Measurements from ENCODE around the gene TMEM176B. TPM values are rescaled to one million over a fixed set of nuclear protein-coding genes. Genes with fewer than 3 reads are reported as not detected.

TMEM176B gene
- polyA plus RNA-seq, result 10 to 100 TPM in 2 of 3 donors, 1 to 10 TPM in 1; 9.1 to 56.5 (median 43.7) TPM

DNA sequence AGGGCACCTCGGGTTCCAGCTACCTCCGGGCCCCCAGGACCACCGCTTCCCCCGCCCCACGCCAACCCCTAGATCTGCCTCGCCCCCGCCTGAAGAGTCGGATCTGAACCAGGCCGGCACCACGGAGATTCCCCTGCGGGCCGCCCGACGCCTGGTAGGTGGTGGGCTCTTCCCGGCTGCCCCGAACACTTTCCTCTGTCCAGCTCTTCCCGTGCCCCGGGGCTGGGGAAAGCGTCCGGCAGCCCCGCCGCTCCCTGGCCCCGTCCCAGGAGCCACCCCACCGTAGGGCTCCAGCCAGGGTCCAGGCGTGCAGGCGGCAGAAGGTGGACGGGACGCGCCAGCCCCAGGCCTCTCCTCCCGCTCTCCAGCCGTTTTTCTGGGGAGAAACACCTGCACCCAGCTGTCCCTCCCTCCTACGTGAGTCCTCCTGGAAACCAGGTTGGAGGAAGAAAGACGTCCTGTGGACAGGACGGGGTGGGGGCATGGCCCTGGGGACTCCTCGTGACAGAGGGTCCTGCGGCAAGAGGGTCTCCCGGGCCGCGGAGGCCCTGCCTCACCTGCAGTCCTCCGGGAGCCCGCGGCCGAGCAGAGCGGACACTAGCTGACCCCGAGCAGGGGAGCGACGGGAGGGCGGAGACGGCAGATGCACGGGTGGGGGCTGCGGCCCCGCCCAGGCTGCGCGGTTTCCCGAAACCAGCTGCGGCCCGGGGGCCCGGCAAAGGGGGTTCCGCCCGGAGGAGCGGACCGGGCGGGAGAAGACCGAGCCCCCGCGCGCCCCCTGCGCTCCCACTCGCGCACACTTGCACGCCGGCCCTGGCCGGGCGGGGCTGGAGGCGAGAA lies at the start of gene TMEM176B:
Gene TMEM176B, minus strand, starts transcription at position 624 of the 840 bp plus-strand sequence. CDS start 3,795 bp downstream, outside the sequence.
- H3K27ac ChIP-seq (ENCODE audit: low read depth, low read length), result no peak within 1 kb of the TSS
- 6 to 12% (median 8%) methylated on average over 58 to 75 of the region's 75 CpGs for WGBS, 3 donors

DNA sequence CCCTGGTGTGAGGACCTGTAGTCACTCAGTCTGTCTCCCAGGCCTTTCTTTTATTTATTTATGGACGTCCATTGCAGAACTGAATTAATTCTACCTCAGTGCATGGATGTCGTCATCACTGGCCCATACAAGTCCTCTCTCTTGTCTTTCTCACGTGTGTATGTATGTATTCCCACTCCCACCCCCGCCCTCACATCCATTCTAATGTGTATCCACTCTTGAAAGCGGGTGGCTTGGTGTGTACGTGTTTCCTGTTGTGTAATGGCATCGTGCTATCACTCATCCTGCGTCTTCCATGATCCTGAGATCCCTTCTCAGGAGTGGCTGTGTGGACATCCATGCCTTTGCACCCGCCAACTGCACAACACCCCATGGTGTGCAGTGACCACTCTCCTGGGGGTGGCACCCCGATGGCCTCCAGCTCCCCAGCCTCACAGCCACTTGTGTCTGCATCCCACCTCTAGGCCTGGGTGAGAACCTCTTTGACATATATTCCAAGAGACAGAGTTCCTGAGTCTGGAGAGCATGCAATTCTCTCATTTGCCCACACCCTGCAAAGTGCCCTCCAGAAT lies 49.1 kb upstream of the TMEM176B start:
- 75 to 83% (median 79%) methylated on average over 10 of the region's 10 CpGs for WGBS, 3 donors
- no peak overlapping the region for H3K27ac ChIP-seq (ENCODE audit: low read depth, low read length)

DNA sequence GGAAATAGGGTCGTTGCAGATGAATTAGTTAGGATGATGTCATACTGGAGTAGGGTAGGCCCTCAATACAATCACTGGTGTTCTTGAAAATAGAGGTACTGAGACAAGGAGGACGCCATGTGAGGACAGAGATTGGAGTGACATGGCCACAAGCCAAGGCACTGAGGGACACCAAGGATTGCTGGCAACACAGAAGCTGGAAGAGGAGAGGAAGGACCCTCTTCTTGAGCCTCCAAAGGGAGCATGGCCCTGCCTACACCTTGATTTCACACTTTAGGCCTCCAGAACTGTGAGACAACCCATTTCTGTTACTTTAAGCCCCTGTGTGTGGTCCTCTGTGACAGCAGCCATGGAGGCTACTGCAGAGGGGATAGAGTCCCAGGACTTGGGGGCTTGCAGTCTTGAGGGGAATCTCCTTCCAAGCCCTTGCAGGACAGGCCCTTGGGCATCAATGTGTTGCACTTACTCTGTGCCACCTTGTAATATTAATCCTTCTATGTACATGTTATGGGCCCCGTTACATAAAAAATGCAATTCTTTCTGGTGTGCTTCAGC lies 48.5 kb upstream of the TMEM176B start:
- WGBS, 3 donors, result 77 to 85% (median 83%) methylated on average over 3 of the region's 3 CpGs
- no peak overlapping the region for H3K27ac ChIP-seq (ENCODE audit: low read depth, low read length)

DNA sequence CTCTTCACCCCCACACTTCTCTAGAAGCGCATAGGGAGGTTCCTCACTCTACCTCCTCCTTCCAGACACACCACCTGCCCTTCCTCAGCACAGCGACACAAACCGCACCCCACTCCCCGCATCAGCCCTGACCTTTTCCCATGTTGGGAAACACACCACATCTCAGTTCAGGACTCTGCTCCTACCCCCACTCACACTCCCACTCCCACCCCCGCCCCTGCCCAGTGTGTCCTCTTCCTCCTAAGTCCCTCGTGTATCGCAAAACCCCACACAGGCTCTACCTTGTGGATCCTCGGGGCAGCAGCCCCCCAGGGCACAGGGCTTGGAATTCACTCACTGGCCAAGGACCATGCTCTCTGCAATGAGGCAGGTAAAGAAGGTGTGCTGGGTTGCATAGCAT lies 47.9 kb upstream of the TMEM176B start:
- no peak overlapping the region for H3K27ac ChIP-seq (ENCODE audit: low read depth, low read length)
- 89 to 92% (median 91%) methylated on average over 8 of the region's 8 CpGs for WGBS, 3 donors

DNA sequence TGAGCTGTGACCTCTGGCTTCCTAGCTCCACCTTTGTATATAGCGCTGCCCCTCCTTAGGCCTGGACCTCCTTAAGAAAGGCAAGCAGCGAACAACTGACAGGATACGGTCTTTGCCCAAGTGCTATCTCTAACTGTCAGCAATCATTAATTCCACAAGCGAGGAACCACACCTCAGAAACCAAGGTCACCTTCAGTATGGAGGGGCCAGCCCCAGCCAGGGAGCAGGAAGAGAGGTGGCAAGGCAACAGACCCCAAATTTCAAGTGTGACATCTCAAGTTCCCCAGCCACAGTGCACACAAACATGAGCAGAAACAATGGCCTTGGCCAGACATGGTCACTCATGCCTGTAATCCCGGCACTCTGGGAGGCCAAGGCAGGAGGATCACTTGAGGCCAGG lies 47.4 kb upstream of the TMEM176B start:
- 76 to 99% (median 93%) methylated on average over 5 of the region's 5 CpGs for whole genome bisulfite sequencing, 3 donors
- no peak overlapping the region for H3K27ac ChIP-seq (ENCODE audit: low read depth, low read length)

DNA sequence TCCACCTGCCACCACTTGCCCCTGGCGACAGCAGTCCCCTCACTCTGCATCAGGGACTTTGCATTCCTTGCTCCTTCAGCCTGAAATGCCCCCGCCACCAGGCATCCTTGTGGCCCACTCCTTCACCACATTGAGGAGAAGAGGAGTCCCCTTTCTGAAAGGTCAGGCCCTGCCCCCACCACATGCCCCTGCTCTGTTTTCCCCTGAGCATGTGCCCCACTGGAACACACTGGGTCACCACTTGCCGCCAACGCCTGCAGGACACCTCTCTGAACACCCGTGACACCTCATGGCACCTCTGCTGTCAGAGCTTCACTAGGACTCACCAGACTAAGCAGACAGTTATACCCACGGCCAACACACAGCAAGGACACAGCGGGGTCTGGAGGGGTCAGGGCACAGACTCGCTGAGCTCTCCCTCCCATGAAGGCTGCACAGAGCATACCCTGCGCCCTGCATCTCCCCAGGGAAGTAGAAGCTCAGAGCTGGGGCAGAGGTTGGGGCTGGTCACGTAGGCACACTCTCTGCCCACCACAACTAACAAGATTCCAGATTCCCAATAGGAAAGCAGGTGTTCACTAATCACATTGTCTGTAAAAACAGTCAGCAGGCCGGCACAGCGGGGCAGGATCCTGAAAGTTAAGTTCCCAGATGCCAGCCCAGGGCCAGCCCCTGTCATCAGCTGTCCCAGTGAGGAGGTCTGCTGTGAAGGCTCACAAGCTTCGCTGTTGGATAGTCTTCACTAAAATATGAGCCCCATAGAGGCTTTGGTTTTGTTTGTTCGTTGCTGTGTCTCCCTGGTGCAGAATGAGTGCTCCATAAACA lies 46.3 kb upstream of the TMEM176B start:
- no peak overlapping the region for H3K27ac ChIP-seq (ENCODE audit: low read depth, low read length)
- WGBS, 3 donors, result 84 to 92% (median 89%) methylated on average over 14 of the region's 14 CpGs

DNA sequence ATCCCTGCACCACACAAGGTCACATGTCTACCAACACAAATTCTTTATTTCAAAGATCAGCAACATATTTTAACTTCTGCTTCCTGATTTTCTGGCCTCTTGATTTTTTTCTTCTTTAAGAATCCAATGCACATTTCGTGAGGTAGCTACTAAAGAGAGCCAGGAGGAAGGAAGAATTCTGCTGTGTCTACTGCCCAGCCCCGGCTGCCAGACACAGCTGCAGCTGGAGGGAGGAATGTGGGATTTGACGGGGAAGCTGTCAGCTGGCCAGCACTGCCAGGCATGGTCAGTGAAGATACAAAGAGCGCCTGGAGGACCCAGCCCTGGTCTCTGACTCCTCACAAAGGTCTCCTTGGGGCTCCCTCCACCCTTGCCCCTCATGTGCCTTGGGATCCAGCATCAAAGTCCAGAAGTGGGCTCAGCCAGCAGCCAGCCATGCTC lies 45.3 kb upstream of the TMEM176B start:
- WGBS, 3 donors, result 9 to 26% (median 17%) methylated on average over 4 of the region's 4 CpGs
- H3K27ac ChIP-seq (ENCODE audit: low read depth, low read length), result no peak overlapping the region

DNA sequence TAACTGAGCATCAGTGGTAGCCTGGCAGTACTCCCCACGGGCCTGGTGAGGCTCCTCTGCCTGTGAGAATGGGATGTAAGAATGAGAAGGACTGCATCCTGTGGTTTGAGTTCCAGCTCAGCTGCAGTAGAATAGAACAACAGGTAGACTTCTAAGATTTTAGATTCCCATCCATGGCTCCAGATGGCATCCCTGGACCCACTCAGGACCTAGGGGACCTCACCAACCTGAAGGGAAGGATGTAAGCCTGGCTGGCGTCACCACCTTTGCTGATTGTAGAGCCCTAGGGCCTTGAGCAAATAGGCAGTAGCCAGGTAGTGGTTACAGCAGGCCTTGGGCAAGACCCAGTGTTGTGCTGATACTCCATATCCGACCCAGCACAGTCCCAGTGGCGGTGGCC lies 42.6 kb upstream of the TMEM176B start:
- no peak overlapping the region for H3K27ac ChIP-seq (ENCODE audit: low read depth, low read length)
- WGBS, 3 donors, result 66 to 80% (median 73%) methylated on average over 4 of the region's 4 CpGs

DNA sequence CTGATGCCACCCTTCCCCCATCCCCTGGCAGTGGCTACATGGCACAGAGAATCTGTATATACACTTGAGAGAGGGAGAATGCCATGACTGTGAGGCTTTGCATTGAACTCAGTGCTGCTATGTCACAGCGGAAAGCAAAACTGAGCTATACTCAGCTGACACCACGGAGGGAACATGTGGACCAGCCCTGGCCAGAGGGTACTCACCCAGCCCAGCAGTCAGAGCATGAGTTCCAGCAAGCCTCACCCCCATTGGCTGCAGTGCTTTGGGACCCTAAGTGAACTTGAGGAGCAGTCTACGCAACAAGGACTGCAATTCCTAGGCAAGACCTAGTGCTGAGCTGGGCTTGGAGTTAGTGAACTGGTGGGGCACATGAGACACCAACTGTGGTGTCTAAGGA lies 41.9 kb upstream of the TMEM176B start:
- 93 to 94% (median 93%) methylated on average over 3 of the region's 3 CpGs for WGBS, 3 donors
- no peak overlapping the region for H3K27ac ChIP-seq (ENCODE audit: low read depth, low read length)

DNA sequence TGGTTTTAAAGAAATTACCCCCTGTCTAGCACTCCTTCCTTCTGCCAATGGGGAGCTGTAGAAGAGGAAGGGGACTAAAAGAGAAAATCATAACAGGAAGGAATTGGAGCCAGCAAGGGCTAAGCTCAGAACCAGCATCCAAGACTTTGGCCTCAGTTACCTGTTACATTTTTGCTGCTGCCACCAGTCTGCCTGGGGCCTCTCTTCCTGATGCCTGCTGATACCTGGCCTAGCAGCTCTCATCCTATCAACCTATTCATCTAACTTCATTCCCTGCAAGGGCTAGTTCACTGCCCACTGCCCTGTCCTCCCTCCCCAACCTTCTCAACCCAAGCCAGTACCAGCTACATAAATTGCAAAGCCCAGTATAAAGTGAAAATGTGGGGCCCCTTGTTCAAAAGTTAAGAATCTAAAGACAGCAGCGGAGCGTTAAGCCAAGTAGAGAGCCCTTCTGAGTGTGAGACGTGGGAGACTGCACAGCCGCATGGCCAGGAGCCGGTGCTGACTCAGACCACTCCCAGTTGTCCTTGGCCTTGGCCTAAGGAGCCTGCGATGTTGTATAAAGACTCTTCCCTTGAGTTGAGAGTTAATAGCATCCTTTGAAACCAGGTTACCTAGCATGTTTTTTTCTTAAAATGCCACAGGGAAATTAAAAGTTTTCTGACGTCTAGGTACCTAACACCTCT lies 38.9 kb upstream of the TMEM176B start:
- no peak overlapping the region for H3K27ac ChIP-seq (ENCODE audit: low read depth, low read length)
- WGBS, 3 donors, result 57 to 79% (median 67%) methylated on average over 7 of the region's 7 CpGs

DNA sequence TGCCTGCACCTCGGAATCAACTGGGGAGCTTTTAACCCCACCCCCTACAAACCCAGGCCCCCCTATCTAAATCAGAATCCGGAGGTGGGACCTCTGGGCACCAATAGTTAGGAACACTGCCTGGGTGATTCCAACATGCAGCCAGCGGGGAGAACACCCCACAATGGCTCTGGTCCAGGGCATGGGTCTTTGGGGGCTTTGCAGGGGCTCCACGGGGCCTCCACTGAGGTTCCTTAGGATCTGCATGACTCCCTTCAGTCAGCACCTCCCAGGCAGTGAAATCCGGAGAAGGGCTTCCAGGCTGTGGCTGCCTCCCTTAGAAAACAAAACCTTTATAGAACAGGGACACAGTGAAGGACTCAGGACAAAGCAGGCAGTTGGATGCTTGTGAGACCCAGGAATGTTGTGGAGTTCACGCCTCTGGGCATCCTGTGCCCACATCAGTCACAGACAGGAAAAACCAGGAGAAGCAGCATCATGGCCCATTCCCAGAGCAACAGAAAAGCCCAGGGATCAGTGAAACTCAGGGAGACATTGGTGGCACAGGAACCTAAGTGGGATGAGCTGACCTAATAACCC lies 35.6 kb upstream of the TMEM176B start:
- WGBS, 3 donors, result 74 to 78% (median 78%) methylated on average over 6 of the region's 6 CpGs
- no peak overlapping the region for H3K27ac ChIP-seq (ENCODE audit: low read depth, low read length)

DNA sequence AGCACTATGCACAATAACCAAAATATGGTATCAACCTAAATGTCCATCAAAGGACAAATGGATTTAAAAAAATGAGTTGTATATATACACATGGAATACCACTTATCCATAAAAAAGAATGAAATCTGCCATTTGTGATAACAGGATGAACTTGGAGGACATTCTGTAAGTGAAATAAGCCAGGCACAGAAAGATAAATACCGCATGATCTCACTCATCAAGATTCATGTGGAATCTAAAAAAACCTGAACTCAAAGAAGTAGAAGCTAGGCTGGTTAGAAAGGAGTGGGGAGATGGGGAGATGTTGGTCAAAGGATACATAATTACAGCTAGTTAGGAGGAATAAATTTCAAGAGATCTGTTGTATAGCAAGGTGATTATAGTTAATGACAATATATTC lies 34.9 kb upstream of the TMEM176B start:
- 74 to 83% (median 74%) methylated on average over 1 of the region's 1 CpG for WGBS, 3 donors
- no peak overlapping the region for H3K27ac ChIP-seq (ENCODE audit: low read depth, low read length)

DNA sequence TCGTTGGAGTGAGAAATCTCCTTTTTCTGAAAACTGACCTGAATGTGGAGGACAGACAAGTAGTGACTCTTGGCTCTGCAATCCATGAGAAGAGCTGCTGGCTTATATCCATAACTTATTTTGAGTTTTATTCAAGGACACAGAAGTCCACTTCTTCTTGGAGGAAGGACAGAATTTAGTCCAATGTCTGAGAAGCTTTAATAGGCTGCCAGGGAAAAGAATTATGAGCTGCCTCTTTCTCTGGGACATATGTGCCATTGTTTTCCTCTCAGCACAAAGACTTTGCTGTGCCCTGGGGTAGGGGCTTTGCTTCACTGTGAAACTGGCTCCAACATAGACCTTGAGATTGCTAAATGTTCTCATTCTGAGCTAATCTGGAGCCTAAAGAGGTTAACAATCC lies 31.7 kb upstream of the TMEM176B start:
- 55 to 64% (median 63%) methylated on average over 1 of the region's 1 CpG for WGBS, 3 donors

DNA sequence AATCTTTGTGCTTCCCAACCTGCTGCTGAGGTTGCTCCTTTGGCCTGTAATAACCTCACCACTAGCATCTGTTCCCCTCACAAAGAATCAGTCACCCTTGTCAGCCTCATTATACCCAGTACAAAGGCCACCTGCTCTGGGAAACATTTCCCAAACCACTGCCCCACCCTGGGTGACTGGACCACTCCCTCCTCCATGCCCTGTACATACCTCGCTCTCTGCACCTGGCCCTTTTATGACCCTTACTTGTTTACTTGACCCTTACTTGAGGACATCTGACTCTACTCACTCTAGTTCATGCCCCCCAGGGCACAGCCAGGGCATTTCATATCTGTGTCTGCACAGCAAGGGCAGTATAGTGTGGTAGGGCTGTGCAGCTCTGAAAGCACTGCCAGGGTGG lies 30.8 kb upstream of the TMEM176B start:
- H3K27ac ChIP-seq (ENCODE audit: low read depth, low read length), result no peak overlapping the region
- WGBS, 3 donors, result 29 to 84% (median 35%) methylated on average over 1 of the region's 1 CpG

More for the DNA sequence above, 31.7 kb upstream of the TMEM176B start:
- no peak overlapping the region for H3K27ac ChIP-seq (ENCODE audit: low read depth, low read length)

DNA sequence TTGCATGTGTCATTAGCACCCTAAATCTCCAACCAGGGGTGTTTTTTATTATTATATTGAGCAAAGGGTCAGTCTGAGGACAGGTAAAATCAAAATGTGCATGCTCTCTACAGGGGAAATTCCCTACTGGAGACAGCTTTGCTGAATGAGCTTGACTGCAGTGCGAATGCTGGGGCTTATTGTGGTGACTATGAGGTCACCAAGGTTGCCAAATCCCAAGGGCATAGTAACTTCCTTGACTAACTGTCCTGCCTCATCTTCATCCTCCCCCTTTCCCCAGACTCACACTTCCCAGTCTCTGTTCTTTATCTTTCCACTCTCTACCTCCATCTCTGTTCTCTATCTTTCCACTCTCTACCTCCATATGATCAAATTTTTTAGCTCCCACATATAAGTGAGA lies 29.3 kb upstream of the TMEM176B start:
- 36 to 74% (median 44%) methylated on average over 1 of the region's 1 CpG for WGBS, 3 donors
- no peak overlapping the region for H3K27ac ChIP-seq (ENCODE audit: low read depth, low read length)

DNA sequence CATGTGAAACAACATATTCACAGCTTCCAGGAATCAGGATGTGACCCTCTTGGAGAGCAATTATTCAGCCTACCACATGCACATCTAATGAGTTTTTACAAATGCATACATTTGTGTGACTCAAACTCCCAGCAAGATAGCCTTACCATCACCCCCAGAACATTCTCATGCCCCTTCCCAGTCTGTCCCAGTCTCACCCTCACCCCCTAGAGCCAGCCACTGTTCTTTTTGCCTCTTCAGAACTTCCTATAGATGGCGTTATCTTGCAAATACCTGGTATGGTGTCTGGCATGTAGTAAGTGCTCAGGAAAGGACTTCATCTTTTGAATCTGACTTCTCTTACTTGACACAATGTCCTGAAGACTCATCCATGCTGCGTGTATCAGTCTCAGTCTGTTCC lies 28.2 kb upstream of the TMEM176B start:
- no peak overlapping the region for H3K27ac ChIP-seq (ENCODE audit: low read depth, low read length)
- 66 to 88% (median 86%) methylated on average over 2 of the region's 2 CpGs for WGBS, 3 donors

DNA sequence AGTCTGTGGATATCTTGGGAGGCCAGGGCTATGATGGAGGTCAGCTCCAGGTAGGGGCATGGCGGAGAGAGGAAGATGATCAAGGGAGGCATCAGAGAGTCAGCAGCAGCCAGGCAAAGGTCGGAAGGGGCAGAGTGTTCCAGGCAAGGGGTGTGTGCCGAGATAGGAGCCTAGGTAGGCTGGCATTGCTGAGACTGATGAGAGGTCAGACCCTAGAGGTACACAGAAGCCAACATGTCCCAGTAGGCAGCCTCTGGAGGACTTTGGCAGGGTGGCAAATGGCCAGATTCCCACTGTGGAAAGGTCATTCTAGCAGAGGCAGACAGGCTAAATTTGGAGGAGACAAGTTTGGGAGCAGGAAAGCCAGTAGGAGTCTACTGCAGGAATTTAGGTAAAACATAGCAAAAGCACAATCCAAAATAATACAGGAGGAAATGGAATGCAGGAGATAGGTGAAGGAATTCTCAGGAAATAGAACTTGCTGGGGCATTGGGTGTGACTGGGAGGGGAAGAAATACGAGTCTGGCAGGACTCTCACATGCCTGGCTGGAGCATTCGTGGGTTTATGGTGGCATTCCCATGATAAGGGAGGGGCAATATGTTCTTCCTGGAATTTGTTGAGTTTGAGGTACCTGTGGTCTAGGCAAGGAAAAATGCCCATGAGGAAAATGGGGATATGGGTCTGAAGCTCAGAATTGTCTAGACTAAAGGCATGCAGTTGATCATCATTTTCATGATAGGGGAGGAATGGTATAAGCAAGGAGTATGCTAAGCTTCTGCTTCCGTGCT lies 26.1 kb upstream of the TMEM176B start:
- WGBS, 3 donors, result 60 to 74% (median 73%) methylated on average over 6 of the region's 6 CpGs
- no peak overlapping the region for H3K27ac ChIP-seq (ENCODE audit: low read depth, low read length)

Measured in adipose tissue (tissue), 3 donors.